Measurements from ENCODE around the gene ZWILCH. TPM values are rescaled to one million over a fixed set of nuclear protein-coding genes. Genes with fewer than 3 reads are reported as not detected.
A peak's percentile ranks its signal among the peaks of the same experiment; 100 is the strongest.
"Not testable (repeated sequence)": the region's sequence is repeated elsewhere in the genome, so short reads cannot be mapped to it uniquely, and the experiment has no call there.

ZWILCH gene
- total and polyA plus RNA-seq, 4 donors, result 1.5 to 11.3 (median 2.9) TPM

DNA sequence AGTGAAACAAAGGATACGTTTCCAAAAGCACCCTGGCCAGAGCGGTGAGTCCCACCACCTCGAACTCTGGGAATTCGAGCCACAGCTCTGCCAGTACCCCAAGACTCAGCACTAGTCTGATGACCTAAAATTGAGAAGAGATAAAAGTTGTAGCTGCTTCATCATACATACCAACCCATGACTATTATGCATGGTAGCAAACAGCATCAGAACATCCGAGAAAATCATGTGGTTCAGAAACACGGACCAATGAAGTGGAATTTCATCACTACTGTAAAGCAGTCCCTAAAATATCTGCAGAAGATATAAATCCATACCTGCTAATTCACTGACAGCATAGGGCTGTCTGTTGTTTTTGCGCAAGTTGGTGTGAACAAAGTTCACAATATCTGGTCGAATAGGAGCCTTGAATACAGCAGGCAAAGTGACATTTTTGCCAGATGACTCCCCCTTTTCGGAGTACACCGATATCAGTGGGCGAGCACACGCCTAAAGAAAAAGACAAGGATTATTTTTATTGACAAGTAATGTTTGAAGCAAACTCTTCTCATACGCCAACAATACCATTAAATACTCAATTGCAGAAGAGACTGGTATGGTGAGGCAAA, 2.0 kb upstream of the ZWILCH start:
- H3K36me3 ChIP-seq (ENCODE audit: control insufficient read depth in 4 of 4, insufficient read depth in 3 of 4, low read depth in 1 of 4, low read length in 3 of 4), result peaks cover 9 to 48% (median 46%) of the 10 kb centered on the region in 4 donors
- DNase-seq (ENCODE audit: low spot score); H3K27me3 ChIP-seq (ENCODE audit: control insufficient read depth in 4 of 4, insufficient read depth in 4 of 4, low read length in 3 of 4); H3K9me3 ChIP-seq (ENCODE audit: control insufficient read depth in 4 of 4, low read length in 3 of 4): not testable (repeated sequence)
- WGBS, result 42% methylated on average over 13 of the region's 13 CpGs
- peak overlapping the region in 1 of 2 donors; percentile 87 for H3K27ac ChIP-seq (ENCODE audit: low read depth in 1 of 2, low read length in 2 of 2)
- peak overlapping the region in 1 of 2 donors; percentile 97 for H3K9ac ChIP-seq (ENCODE audit: low read depth in 1 of 2, low read length in 2 of 2)
- TF ChIP-seq TAF1 (conservative IDR thresholded peaks at IDR 0.05), result peak; percentile 34
- TF ChIP-seq RXRA (IDR thresholded peaks at IDR 0.05), result peak; percentile 17 to 20
- peak; percentile 31 to 36 for TF ChIP-seq HNF4A (conservative IDR thresholded peaks at IDR 0.05)
- H3K4me1 ChIP-seq (ENCODE audit: control insufficient read depth in 4 of 4, insufficient read depth in 4 of 4, low read length in 3 of 4), result peaks cover 0 to 36% (median 30%) of the 10 kb centered on the region in 4 donors
- peak overlapping the region; percentile 83 to 100 (median 94) for H3K4me3 ChIP-seq (ENCODE audit: low read depth in 1 of 3, low read length in 3 of 3)

DNA sequence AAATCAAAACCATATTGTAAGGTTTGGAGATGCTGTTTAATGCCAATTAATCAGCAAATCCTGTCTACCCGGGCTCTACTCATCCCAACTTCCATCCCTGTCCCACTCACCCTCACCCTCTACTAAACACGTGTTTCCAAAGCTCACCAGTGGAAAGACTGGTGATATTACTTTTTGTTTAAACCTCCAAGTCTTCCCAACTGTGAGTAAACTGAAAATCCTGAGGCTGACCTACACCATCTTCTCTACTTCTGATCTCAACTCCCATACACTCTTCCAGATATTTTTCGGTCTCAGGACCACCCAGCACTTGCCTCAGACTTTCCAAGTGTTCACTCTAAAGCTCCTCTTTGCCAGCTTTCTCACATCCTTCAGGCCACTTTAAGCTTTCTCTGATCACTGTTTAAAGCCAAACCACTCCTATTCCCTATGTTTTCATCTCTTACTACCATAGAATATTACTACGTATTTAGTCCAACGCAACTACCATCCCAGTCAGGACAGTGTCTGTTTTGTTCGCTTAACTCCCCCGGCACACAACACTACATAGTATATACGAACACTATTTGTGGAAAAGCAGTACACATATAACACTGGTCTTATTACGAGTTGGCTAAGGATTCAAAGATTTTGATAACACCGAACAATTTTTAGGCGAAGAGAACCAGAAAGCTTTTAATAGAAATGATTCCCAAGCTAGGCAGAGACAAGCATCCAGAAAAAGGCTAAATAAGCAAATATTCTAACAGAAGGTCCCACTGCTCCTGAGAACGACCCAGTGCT, 1.2 kb upstream of the ZWILCH start:
- WGBS, result under 1% methylated on average over 12 of the region's 12 CpGs
- no peaks in the 10 kb centered on the region for H3K27me3 ChIP-seq (ENCODE audit: control insufficient read depth in 4 of 4, insufficient read depth in 4 of 4, low read length in 3 of 4)
- H3K9me3 ChIP-seq (ENCODE audit: control insufficient read depth in 4 of 4, low read length in 3 of 4), result no peaks in the 10 kb centered on the region
- H3K4me3 ChIP-seq (ENCODE audit: low read depth in 1 of 3, low read length in 3 of 3), result peak overlapping the region; percentile 83 to 100 (median 94)
- peak overlapping the region; percentile 72 to 97 for H3K9ac ChIP-seq (ENCODE audit: low read depth in 1 of 2, low read length in 2 of 2)
- peaks cover 0 to 28% (median 23%) of the 10 kb centered on the region in 4 donors for H3K4me1 ChIP-seq (ENCODE audit: control insufficient read depth in 4 of 4, insufficient read depth in 4 of 4, low read length in 3 of 4)
- H3K27ac ChIP-seq (ENCODE audit: low read depth in 1 of 2, low read length in 2 of 2), result peak overlapping the region; percentile 87 to 90
- DNase-seq (ENCODE audit: low spot score), result no peak
- H3K36me3 ChIP-seq (ENCODE audit: control insufficient read depth in 4 of 4, insufficient read depth in 3 of 4, low read depth in 1 of 4, low read length in 3 of 4), result peaks cover 9 to 40% (median 40%) of the 10 kb centered on the region in 4 donors
- no peak for TF ChIP-seq NR2F2 (IDR thresholded peaks at IDR 0.05)
- no peak for TF ChIP-seq SP1 (IDR thresholded peaks at IDR 0.05)
- TF ChIP-seq, protein P1, sequence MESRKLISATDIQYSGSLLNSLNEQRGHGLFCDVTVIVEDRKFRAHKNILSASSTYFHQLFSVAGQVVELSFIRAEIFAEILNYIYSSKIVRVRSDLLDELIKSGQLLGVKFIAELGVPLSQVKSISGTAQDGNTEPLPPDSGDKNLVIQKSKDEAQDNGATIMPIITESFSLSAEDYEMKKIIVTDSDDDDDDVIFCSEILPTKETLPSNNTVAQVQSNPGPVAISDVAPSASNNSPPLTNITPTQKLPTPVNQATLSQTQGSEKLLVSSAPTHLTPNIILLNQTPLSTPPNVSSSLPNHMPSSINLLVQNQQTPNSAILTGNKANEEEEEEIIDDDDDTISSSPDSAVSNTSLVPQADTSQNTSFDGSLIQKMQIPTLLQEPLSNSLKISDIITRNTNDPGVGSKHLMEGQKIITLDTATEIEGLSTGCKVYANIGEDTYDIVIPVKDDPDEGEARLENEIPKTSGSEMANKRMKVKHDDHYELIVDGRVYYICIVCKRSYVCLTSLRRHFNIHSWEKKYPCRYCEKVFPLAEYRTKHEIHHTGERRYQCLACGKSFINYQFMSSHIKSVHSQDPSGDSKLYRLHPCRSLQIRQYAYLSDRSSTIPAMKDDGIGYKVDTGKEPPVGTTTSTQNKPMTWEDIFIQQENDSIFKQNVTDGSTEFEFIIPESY (IDR thresholded peaks at IDR 0.05), result no peak
- TF ChIP-seq, protein P2, sequence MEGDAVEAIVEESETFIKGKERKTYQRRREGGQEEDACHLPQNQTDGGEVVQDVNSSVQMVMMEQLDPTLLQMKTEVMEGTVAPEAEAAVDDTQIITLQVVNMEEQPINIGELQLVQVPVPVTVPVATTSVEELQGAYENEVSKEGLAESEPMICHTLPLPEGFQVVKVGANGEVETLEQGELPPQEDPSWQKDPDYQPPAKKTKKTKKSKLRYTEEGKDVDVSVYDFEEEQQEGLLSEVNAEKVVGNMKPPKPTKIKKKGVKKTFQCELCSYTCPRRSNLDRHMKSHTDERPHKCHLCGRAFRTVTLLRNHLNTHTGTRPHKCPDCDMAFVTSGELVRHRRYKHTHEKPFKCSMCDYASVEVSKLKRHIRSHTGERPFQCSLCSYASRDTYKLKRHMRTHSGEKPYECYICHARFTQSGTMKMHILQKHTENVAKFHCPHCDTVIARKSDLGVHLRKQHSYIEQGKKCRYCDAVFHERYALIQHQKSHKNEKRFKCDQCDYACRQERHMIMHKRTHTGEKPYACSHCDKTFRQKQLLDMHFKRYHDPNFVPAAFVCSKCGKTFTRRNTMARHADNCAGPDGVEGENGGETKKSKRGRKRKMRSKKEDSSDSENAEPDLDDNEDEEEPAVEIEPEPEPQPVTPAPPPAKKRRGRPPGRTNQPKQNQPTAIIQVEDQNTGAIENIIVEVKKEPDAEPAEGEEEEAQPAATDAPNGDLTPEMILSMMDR (IDR thresholded peaks at IDR 0.05; ENCODE audit: low read depth, low read length, missing input control), result no peak
- no peak for TF ChIP-seq GABPA (IDR thresholded peaks at IDR 0.05 in 1 of 2, conservative IDR thresholded peaks at IDR 0.05 in 1 of 2)

DNA sequence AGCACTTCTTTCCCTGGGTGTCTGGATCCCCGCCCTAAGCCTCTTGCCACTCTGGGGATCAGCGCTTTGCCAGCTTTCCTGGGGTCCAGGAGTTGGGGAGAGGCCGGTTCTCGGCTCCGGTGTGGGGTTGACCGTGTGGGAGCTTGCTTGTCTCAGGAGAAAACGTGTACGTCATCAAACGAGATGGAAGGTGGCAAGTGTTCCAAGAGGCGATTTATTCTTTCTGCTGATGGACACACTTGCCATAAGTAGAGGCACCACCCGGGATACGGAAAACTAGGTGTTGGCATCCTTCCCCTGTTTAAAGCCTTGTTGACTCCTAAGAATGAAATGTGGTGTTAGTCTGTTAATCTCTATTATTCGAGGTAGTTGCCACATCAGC, 295 bp downstream of the ZWILCH start:
- H3K9me3 ChIP-seq (ENCODE audit: control insufficient read depth in 4 of 4, low read length in 3 of 4), result no peaks in the 10 kb centered on the region
- peaks cover 4 to 27% (median 25%) of the 10 kb centered on the region in 4 donors for H3K36me3 ChIP-seq (ENCODE audit: control insufficient read depth in 4 of 4, insufficient read depth in 3 of 4, low read depth in 1 of 4, low read length in 3 of 4)
- peak overlapping the region; percentile 10 to 72 for H3K9ac ChIP-seq (ENCODE audit: low read depth in 1 of 2, low read length in 2 of 2)
- H3K27me3 ChIP-seq (ENCODE audit: control insufficient read depth in 4 of 4, insufficient read depth in 4 of 4, low read length in 3 of 4), result no peaks in the 10 kb centered on the region
- peak overlapping the region; percentile 87 to 90 for H3K27ac ChIP-seq (ENCODE audit: low read depth in 1 of 2, low read length in 2 of 2)
- DNase-seq (ENCODE audit: low spot score), result no peak
- peak overlapping the region; percentile 83 to 100 (median 94) for H3K4me3 ChIP-seq (ENCODE audit: low read depth in 1 of 3, low read length in 3 of 3)
- peaks cover 0 to 25% (median 21%) of the 10 kb centered on the region in 4 donors for H3K4me1 ChIP-seq (ENCODE audit: control insufficient read depth in 4 of 4, insufficient read depth in 4 of 4, low read length in 3 of 4)
- under 1% methylated on average over 13 of the region's 13 CpGs for WGBS
- no peak for TF ChIP-seq FOXA1 (IDR thresholded peaks at IDR 0.05)
- TF ChIP-seq, protein P2 (IDR thresholded peaks at IDR 0.05; ENCODE audit: low read depth, low read length, missing input control), result no peak
- TF ChIP-seq, protein P1 (IDR thresholded peaks at IDR 0.05), result no peak
- TF ChIP-seq, protein P3, sequence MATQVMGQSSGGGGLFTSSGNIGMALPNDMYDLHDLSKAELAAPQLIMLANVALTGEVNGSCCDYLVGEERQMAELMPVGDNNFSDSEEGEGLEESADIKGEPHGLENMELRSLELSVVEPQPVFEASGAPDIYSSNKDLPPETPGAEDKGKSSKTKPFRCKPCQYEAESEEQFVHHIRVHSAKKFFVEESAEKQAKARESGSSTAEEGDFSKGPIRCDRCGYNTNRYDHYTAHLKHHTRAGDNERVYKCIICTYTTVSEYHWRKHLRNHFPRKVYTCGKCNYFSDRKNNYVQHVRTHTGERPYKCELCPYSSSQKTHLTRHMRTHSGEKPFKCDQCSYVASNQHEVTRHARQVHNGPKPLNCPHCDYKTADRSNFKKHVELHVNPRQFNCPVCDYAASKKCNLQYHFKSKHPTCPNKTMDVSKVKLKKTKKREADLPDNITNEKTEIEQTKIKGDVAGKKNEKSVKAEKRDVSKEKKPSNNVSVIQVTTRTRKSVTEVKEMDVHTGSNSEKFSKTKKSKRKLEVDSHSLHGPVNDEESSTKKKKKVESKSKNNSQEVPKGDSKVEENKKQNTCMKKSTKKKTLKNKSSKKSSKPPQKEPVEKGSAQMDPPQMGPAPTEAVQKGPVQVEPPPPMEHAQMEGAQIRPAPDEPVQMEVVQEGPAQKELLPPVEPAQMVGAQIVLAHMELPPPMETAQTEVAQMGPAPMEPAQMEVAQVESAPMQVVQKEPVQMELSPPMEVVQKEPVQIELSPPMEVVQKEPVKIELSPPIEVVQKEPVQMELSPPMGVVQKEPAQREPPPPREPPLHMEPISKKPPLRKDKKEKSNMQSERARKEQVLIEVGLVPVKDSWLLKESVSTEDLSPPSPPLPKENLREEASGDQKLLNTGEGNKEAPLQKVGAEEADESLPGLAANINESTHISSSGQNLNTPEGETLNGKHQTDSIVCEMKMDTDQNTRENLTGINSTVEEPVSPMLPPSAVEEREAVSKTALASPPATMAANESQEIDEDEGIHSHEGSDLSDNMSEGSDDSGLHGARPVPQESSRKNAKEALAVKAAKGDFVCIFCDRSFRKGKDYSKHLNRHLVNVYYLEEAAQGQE (IDR thresholded peaks at IDR 0.05), result no peak
- no peak for TF ChIP-seq TAF1 (conservative IDR thresholded peaks at IDR 0.05)
- no peak for TF ChIP-seq JUND (IDR thresholded peaks at IDR 0.05)
- TF ChIP-seq, protein P4, sequence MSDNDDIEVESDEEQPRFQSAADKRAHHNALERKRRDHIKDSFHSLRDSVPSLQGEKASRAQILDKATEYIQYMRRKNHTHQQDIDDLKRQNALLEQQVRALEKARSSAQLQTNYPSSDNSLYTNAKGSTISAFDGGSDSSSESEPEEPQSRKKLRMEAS (IDR thresholded peaks at IDR 0.05), result no peak
